GM06990 (cell line): ENCODE results near the gene KCNN3.
"Not testable (repeated sequence)": the region's sequence is repeated elsewhere in the genome, so short reads cannot be mapped to it uniquely, and the experiment has no call there.

Source experiments
- DNase-seq: peaks from one replicate; pipeline ENCODE4 v3.0.0-alpha.2; 2011; ENCODE audit not compliant: insufficient read length; ENCODE audit errors: extremely low read depth
- H3K27me3 ChIP-seq: replicated peaks from 2 replicates; pipeline ENCODE4 v1.6.0; 2011; ENCODE audit warnings: low read length; ENCODE audit not compliant: control insufficient read depth, insufficient read depth
- H3K36me3 ChIP-seq: 2 replicates; pipeline ENCODE4 v1.5.1; 2011; ENCODE audit warnings: low read length; ENCODE audit not compliant: control insufficient read depth, insufficient read depth
- H3K4me3 ChIP-seq: replicated peaks from 2 replicates; pipeline ENCODE4 v1.5.1; 2011; ENCODE audit warnings: low read depth, mild to moderate bottlenecking, control low read depth, low read length
- TF ChIP-seq, protein P1 (sequence below): IDR thresholded peaks from 2 replicates; pipeline ENCODE4 v1.5.1; 2011; ENCODE audit warnings: low read length, control low read depth, mild to moderate bottlenecking, inconsistent platforms; ENCODE audit not compliant: insufficient read depth, poor library complexity, severe bottlenecking

Gene KCNN3

GRCh38 chr1:154682254-154682653 lies 187.8 kb downstream of the KCNN3 start:
- H3K27me3 ChIP-seq, result no peaks in the 10 kb centered on the region
- no peaks in the 10 kb centered on the region for H3K36me3 ChIP-seq
- no peak overlapping the region for H3K4me3 ChIP-seq
- TF ChIP-seq, protein P1, sequence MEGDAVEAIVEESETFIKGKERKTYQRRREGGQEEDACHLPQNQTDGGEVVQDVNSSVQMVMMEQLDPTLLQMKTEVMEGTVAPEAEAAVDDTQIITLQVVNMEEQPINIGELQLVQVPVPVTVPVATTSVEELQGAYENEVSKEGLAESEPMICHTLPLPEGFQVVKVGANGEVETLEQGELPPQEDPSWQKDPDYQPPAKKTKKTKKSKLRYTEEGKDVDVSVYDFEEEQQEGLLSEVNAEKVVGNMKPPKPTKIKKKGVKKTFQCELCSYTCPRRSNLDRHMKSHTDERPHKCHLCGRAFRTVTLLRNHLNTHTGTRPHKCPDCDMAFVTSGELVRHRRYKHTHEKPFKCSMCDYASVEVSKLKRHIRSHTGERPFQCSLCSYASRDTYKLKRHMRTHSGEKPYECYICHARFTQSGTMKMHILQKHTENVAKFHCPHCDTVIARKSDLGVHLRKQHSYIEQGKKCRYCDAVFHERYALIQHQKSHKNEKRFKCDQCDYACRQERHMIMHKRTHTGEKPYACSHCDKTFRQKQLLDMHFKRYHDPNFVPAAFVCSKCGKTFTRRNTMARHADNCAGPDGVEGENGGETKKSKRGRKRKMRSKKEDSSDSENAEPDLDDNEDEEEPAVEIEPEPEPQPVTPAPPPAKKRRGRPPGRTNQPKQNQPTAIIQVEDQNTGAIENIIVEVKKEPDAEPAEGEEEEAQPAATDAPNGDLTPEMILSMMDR, result no peak
- DNase-seq, result no peak

DNA sequence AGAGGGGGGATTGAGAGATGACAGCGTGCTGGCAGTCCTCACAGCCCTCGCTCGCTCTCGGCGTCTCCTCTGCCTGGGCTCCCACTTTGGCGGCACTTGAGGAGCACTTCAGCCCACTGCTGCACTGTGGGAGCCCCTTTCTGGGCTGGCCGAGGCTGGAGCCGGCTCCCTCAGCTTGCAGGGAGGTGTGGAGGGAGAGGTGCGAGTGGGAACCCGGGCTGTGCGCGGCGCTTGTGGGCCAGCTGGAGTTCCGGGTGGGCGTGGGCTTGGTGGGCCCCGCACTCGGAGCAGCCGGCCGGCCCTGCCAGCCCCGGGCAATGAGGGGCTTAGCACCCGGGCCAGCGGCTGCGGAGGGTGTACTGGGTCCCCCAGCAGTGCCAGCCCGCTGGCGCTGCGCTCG lies 192.2 kb downstream of the KCNN3 start:
- not testable (repeated sequence) for H3K36me3 ChIP-seq, H3K4me3 ChIP-seq, DNase-seq, H3K27me3 ChIP-seq

GRCh38 chr1:154676847-154677246 lies 193.2 kb downstream of the KCNN3 start:
- H3K4me3 ChIP-seq, H3K27me3 ChIP-seq, H3K36me3 ChIP-seq, DNase-seq: not testable (repeated sequence)

DNA sequence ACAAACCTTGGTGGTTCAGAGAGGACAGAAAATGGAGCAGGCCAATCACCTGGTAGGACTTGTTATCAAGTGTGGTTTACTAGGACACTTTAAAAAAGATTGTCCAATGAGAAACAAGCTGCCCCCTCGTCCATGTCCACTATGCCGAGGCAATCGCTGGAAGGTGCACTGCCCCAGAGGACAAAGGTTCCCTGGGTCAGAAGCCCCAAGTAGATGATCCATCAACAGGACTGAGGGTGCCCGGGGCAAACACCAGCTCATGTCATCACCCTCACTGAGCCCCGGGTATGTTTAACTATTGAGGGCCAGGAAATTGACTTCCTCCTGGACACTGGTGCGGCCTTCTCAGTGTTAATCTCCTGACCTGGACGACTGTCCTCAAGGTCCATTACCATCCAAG lies 195.6 kb downstream of the KCNN3 start:
- not testable (repeated sequence) for H3K4me3 ChIP-seq, H3K27me3 ChIP-seq, DNase-seq, H3K36me3 ChIP-seq

DNA sequence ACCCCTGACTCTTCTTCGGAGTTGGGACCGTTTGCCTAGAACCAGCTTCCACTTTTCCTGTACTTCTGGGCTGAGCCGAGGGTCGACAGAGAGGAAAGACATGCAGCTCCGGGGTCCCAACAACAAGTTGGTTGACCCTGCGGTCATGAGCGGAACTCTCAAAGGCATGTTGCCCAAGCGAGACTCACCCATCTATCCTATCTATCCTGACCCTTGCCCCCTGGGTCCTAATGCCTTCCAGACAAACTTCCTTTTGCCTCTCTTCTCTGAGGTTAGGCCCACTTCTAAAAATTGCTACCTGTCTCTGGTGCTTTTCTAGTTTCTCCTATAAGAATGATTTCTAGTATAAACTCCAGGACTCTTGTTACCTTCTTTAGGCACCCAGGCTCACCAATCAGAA lies 197.8 kb downstream of the KCNN3 start:
- H3K36me3 ChIP-seq, H3K4me3 ChIP-seq, DNase-seq: not testable (repeated sequence)

DNA sequence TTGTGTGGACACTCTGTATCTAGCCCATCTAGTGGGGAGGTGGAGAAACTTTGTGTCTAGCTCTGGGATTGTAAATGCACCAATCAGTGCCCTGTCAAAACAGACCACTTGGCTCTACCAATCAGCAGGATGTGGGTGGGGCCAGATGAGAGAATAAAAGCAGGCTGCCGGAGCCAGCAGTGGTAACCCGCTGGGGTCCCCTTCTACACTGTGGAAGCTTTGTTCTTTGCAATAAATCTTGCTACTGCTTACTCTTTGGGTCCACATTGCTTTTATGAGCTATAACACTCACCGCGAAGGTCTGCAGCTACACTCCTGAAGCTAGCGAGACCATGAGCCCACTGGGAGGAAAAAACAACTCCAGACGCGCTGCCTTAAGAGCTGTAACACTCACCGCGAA lies 198.7 kb downstream of the KCNN3 start:
- H3K4me3 ChIP-seq, DNase-seq, H3K36me3 ChIP-seq, H3K27me3 ChIP-seq: not testable (repeated sequence)

More for the DNA sequence above, 197.8 kb downstream of the KCNN3 start:
- H3K27me3 ChIP-seq, result not testable (repeated sequence)

GRCh38 chr1:154670310-154671270 lies 199.5 kb downstream of the KCNN3 start:
- H3K27me3 ChIP-seq, H3K36me3 ChIP-seq, DNase-seq, H3K4me3 ChIP-seq: not testable (repeated sequence)

DNA sequence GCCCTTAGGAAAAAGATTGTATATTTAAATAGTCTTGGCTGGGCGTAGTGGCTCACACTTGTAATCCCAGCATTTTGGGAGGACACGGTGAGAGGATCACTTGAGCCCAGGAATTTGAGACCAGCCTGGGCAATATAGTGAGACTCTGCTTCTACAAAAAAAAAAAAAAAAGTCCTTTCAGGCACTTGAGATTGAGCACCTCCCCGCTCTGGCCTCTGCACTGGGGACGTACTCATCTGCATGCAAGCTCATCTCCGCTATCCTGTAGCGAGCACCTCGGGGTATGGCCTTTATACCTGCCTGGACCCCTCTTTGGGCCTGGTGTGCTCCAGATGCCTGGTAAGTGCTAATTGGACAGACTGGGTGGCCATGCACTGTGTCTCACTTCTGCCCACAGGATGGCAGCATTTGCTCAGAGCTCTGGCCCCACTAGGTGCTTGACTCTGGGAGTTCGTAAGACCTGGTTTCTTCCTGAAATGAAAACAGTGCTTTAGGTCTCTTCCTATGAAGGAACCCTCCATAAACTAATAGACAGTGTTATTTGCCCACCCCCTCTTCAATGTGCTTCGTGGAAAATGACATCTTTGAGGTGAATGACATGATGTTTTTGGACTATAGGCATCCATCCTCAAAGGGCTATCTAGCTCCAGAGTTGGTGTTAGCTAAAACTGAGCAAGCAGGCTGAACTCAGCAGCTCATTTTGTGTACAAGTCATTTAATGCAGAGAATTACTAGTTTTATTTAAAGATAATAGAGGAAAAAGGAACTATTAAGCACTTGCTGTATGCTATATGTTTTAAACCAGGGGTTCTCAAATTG lies 200.4 kb downstream of the KCNN3 start:
- TF ChIP-seq, protein P1, result peak; percentile 84
- Histone ChIP-seq H3K4me3 (no peak overlapping the region), H3K27me3 (no peaks in the 10 kb centered on the region), H3K36me3 (no peaks in the 10 kb centered on the region)
- DNase-seq, result peak; percentile 54
